A549 (cell line): ENCODE results near the gene LMO7. TPM values are rescaled to one million over a fixed set of nuclear protein-coding genes. Genes with fewer than 3 reads are reported as not detected.

ENCODE experiments used
- ATAC-seq, 2 experiments: fragments of 200-7000 bp in 1 of 2; fragments of >200 bp in 1 of 2; cut with Nextera tagmentation in 1 of 2; cut with Tn5 transposase in 1 of 2; 3 replicates each; pipeline versions ENCODE4 v1.8.0 to v1.9.1; 2018 to 2020; ENCODE audit warnings: mild to moderate bottlenecking in 1 of 2, moderate library complexity in 1 of 2
- CTCF ChIA-PET: fragments of 300-600 bp; sonication (Branson Sonifier 250); formaldehyde crosslinking; extraction: SDS; loops from one replicate; lab custom pipeline; 2021; ENCODE audit warnings: antibody characterized with exemption, inconsistent platforms; lab: Yijun Ruan, JAX
- POLR2A ChIA-PET: fragments of 350-600 bp; formaldehyde crosslinking; extraction: SDS; loops from one replicate; lab custom pipeline; 2021; ENCODE audit warnings: antibody characterized with exemption, inconsistent platforms; lab: Yijun Ruan, JAX
- DNase-seq, 2 experiments: peaks; one replicate each; pipeline versions ENCODE4 v3.0.0 to v3.0.0-alpha.2; 2011 to 2016; ENCODE audit warnings: low read depth in 1 of 2, low spot score in 1 of 2
- FAIRE-seq: peaks from 2 replicates; lab custom pipeline; 2011; peaks lifted over from hg19 to GRCh38; lab: Jason Lieb, UNC
- H3K27ac ChIP-seq, 2 experiments: fragments of >200 bp; sonication (Bioruptor Twin); formaldehyde crosslinking; 3 replicates each; pipeline ENCODE4 v1.5.1; 2016 to 2017
- H3K4me1 ChIP-seq: fragments of >200 bp; sonication (Bioruptor Twin); formaldehyde crosslinking; 3 replicates; pipeline ENCODE4 v1.6.1; 2016
- H3K4me2 ChIP-seq: fragments of >200 bp; sonication (Bioruptor Twin); formaldehyde crosslinking; 3 replicates; pipeline ENCODE4 v1.6.1; 2016
- H3K4me3 ChIP-seq: fragments of >200 bp; sonication (Bioruptor Twin); formaldehyde crosslinking; 3 replicates; pipeline ENCODE4 v1.5.1; 2016
- H3K9me3 ChIP-seq: fragments of >200 bp; sonication (Bioruptor Twin); formaldehyde crosslinking; 3 replicates; pipeline ENCODE4 v1.6.1; 2016
- BCL3 ChIP-seq: fragments of >200 bp; sonication (Bioruptor Twin); formaldehyde crosslinking; IDR thresholded peaks from 3 replicates; pipeline ENCODE4 v1.6.1; 2016
- BHLHE40 ChIP-seq: IDR thresholded peaks from 2 replicates; pipeline ENCODE4 v1.6.1; 2012; ENCODE audit warnings: low read depth, low read length, inconsistent platforms
- CBX8 ChIP-seq: fragments of 200-600 bp; sonication (generic); IDR thresholded peaks from 2 replicates; pipeline ENCODE4 v1.6.1; 2016
- CEBPB ChIP-seq, 2 experiments: fragments of >200 bp in 1 of 2; sonication (Bioruptor Twin) in 1 of 2; formaldehyde crosslinking in 1 of 2; IDR thresholded peaks; 2 replicates each; pipeline ENCODE4 v1.6.1; 2012 to 2016
- CHD2 ChIP-seq: fragments of 150-350 bp; IDR thresholded peaks from 2 replicates; pipeline ENCODE4 v1.6.1; 2014; ENCODE audit warnings: low read length; ENCODE audit not compliant: partially characterized antibody
- EHMT2 ChIP-seq: fragments of 200-600 bp; sonication (generic); IDR thresholded peaks from 2 replicates; pipeline ENCODE4 v1.6.1; 2016; ENCODE audit warnings: antibody characterized with exemption, low read depth, mild to moderate bottlenecking, moderate library complexity
- ESRRA ChIP-seq: fragments of 150-350 bp; IDR thresholded peaks from 2 replicates; pipeline ENCODE4 v1.6.1; 2014; ENCODE audit warnings: mild to moderate bottlenecking, low read length, borderline replicate concordance
- FOSB ChIP-seq: fragments of 250-450 bp; sonication (Bioruptor Pico); IDR thresholded peaks from 2 replicates; pipeline ENCODE4 v1.5.0; 2020; ENCODE audit warnings: mild to moderate bottlenecking, moderate library complexity
- FOSL2 ChIP-seq, 2 experiments: fragments of 450-650 bp in 1 of 2; fragments of >200 bp in 1 of 2; sonication (Bioruptor Twin) in 1 of 2; formaldehyde crosslinking; IDR thresholded peaks; 2 replicates each; pipeline versions ENCODE4 v1.5.0 to v1.6.1; 2016 to 2020; ENCODE audit warnings: mild to moderate bottlenecking in 1 of 2, moderate library complexity in 1 of 2
- GATA3 ChIP-seq: IDR thresholded peaks from 2 replicates; pipeline ENCODE4 v1.6.1; 2012; ENCODE audit warnings: borderline replicate concordance
- HDAC2 ChIP-seq: fragments of 200-600 bp; sonication (generic); IDR thresholded peaks from 2 replicates; pipeline ENCODE4 v1.6.1; 2016
- HEYL ChIP-seq: fragments of 250-450 bp; sonication (Bioruptor Pico); IDR thresholded peaks from 2 replicates; pipeline ENCODE4 v1.8.0; 2021; ENCODE audit warnings: mild to moderate bottlenecking, moderate library complexity
- JUN ChIP-seq, 2 experiments: fragments of >200 bp; sonication (Bioruptor Twin); formaldehyde crosslinking; IDR thresholded peaks; 2 replicates in 1 of 2; 3 replicates in 1 of 2; pipeline ENCODE4 v1.6.1; 2016 to 2017
- JUNB ChIP-seq: fragments of >200 bp; sonication (Bioruptor Twin); formaldehyde crosslinking; IDR thresholded peaks from 2 replicates; pipeline ENCODE4 v1.6.1; 2016
- MAFK ChIP-seq: fragments of 450-650 bp; IDR thresholded peaks from 2 replicates; pipeline ENCODE4 v1.6.1; 2014; ENCODE audit not compliant: partially characterized antibody
- MAZ ChIP-seq: fragments of 150-350 bp; IDR thresholded peaks from 2 replicates; pipeline ENCODE4 v1.6.1; 2014; ENCODE audit warnings: antibody characterized with exemption, low read depth, low read length, borderline replicate concordance
- MYC ChIP-seq: IDR thresholded peaks from 2 replicates; pipeline ENCODE4 v1.6.1; 2012; ENCODE audit warnings: mild to moderate bottlenecking, inconsistent platforms, low read length, improper control_type of control experiment, borderline replicate concordance
- NFE2L2 ChIP-seq: fragments of 150-350 bp; conservative IDR thresholded peaks from 2 replicates; pipeline ENCODE4 v1.6.1; 2014; ENCODE audit warnings: low read length
- NR3C1 ChIP-seq: fragments of >200 bp; sonication (Bioruptor Twin); formaldehyde crosslinking; IDR thresholded peaks from 3 replicates; pipeline ENCODE4 v1.6.1; 2017
- PBX3 ChIP-seq: IDR thresholded peaks from 2 replicates; pipeline ENCODE4 v1.6.1; 2012
- PHF8 ChIP-seq: fragments of 200-600 bp; sonication (generic); IDR thresholded peaks from 2 replicates; pipeline ENCODE4 v1.6.1; 2016; ENCODE audit warnings: low read depth, mild to moderate bottlenecking, antibody characterized with exemption, moderate library complexity, borderline replicate concordance
- RCOR1 ChIP-seq: fragments of 150-350 bp; IDR thresholded peaks from 2 replicates; pipeline ENCODE4 v1.6.1; 2014; ENCODE audit warnings: antibody characterized with exemption, low read length, low read depth
- SMC3 ChIP-seq: fragments of >200 bp; sonication (Bioruptor Twin); formaldehyde crosslinking; IDR thresholded peaks from 3 replicates; pipeline ENCODE4 v1.6.1; 2018; ENCODE audit warnings: inconsistent platforms
- SREBF2 ChIP-seq: fragments of 450-650 bp; IDR thresholded peaks from 2 replicates; pipeline ENCODE4 v1.6.1; 2014; ENCODE audit warnings: mild to moderate bottlenecking, moderate library complexity
- ZFP36 ChIP-seq: fragments of 450-650 bp; IDR thresholded peaks from 2 replicates; pipeline ENCODE4 v1.6.1; 2014; ENCODE audit warnings: borderline replicate concordance; ENCODE audit not compliant: partially characterized antibody
- WGBS: methylation state at CpG from one replicate; pipeline ENCODE4 v1.1.6; 2017; ENCODE audit errors: missing lambda C conversion rate; 5-methylcytosine and 5-hydroxymethylcytosine counted together
- polyA plus RNA-seq, 4 experiments: library from polyadenylated mRNA; depleted of rRNA in 3 of 4; stranded (reverse); fragments of >200 nt; fragmentation: RNase III in 1 of 4; extraction: RNeasy Plus Mini Kit Qiagen cat#74134 plus additional on column Dnase treatment in 1 of 4; gene quantifications; 2 replicates in 3 of 4; 3 replicates in 1 of 4; pipeline ENCODE4 v1.2.3, GENCODE V29; 2011 to 2017
- TF ChIP-seq, protein P1 (sequence below): fragments of 250-450 bp; sonication (Bioruptor Pico); IDR thresholded peaks from 2 replicates; pipeline ENCODE4 v1.5.0; 2020; ENCODE audit warnings: low read depth, mild to moderate bottlenecking, moderate library complexity
- TF ChIP-seq, protein P2 (sequence below): fragments of 450-650 bp; IDR thresholded peaks from 2 replicates; pipeline ENCODE4 v1.6.1; 2014; ENCODE audit warnings: antibody characterized with exemption

LMO7 gene
- polyA plus RNA-seq, 2 of the 4 experiments (the other 2 are of a cell fraction) = 23.4 to 33.2 TPM

GRCh38 chr13:75670496-75670895, 34.4 kb downstream of the LMO7 start:
- Histone ChIP-seq H3K4me2 (no peak overlapping the region), H3K27ac (no peak overlapping the region), H3K4me1 (0 out of 3 replicates have a peak, but pooled peaks cover 4% of the 10 kb centered on the region), H3K4me3 (no peak overlapping the region), H3K9me3 (no peaks in the 10 kb centered on the region)
- 86% methylated on average over 1 of the region's 1 CpG for WGBS
- no peak for TF ChIP-seq MAZ
- TF ChIP-seq CEBPB (IDR thresholded peaks at IDR 0.05) = no peak
- TF ChIP-seq HEYL = no peak
- TF ChIP-seq HDAC2 = no peak
- no peak for TF ChIP-seq ZFP36
- no peak for TF ChIP-seq CHD2
- no peak for TF ChIP-seq GATA3
- TF ChIP-seq FOSL2 (IDR thresholded peaks at IDR 0.05) = no peak
- TF ChIP-seq FOSL2 (CRISPR knock-in tag; IDR thresholded peaks at IDR 0.05) = no peak
- TF ChIP-seq FOSB (CRISPR knock-in tag) = no peak
- no peak for TF ChIP-seq CBX8
- no peak for TF ChIP-seq EHMT2
- TF ChIP-seq, protein P1, sequence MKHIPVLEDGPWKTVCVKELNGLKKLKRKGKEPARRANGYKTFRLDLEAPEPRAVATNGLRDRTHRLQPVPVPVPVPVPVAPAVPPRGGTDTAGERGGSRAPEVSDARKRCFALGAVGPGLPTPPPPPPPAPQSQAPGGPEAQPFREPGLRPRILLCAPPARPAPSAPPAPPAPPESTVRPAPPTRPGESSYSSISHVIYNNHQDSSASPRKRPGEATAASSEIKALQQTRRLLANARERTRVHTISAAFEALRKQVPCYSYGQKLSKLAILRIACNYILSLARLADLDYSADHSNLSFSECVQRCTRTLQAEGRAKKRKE (CRISPR knock-in tag) = no peak
- no peak for TF ChIP-seq PBX3
- no peak for TF ChIP-seq PHF8
- no peak for TF ChIP-seq BHLHE40
- TF ChIP-seq SREBF2 = no peak
- DNase-seq (no peak), ATAC-seq (no peak), FAIRE-seq (no peak)
- POLR2A ChIA-PET = no interaction called here
- CTCF ChIA-PET = interaction anchor here (0.6 to 1.7 kb wide), 2 partner anchors 25 to 200 kb away, joined by 3 to 5 read pairs; no protein-coding TSS in a partner anchor

- H3K4me1 ChIP-seq = 0 out of 3 replicates have a peak, but pooled peaks cover 4% of the 10 kb centered on the region
- ATAC-seq (no peak), FAIRE-seq (no peak), DNase-seq (no peak)
- ChIA-PET CTCF (interaction anchor here (0.6 to 2.9 kb wide), 4 partner anchors 8 to 32 kb away, joined by 3 to 10 read pairs (median 3); no protein-coding TSS in a partner anchor), POLR2A (no interaction called here)
- H3K9me3 ChIP-seq = no peaks in the 10 kb centered on the region
- no peak overlapping the region for H3K4me3 ChIP-seq
- TF ChIP-seq CEBPB (IDR thresholded peaks at IDR 0.05) = no peak
- TF ChIP-seq BCL3 = no peak
- H3K27ac ChIP-seq = no peak overlapping the region
- H3K4me2 ChIP-seq = peak overlapping the region; percentile 56; the same call in 2 of the 3 replicates
Measured at GRCh38 chr13:75675421-75675820, 39.3 kb downstream of the LMO7 start.

DNA sequence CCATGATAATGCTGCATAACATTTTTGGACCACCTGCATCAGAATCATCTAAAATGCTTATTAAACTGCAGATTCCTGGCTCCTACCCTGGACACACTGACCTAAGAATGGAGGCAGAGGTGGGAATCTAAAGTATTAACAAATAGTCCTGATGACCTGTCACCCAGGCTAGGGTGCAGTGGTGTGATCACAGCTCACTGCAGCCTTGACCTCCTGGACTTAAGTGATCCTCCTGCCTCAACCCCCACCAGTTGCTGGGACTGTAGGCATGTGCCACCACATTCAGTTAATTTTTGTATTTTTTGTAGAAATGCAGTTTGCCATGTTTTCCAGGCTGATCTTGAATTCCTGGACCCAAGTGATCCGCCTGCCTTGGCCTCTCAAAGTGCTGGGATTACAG, 43.3 kb downstream of the LMO7 start:
- no peak overlapping the region for H3K27ac ChIP-seq
- ATAC-seq = no peak
- no peak for FAIRE-seq
- H3K4me3 ChIP-seq = no peak overlapping the region
- DNase-seq = no peak
- ChIA-PET CTCF (interaction anchor here (2.0 kb wide), 1 partner anchor 16 kb away, joined by 4 read pairs; no protein-coding TSS in a partner anchor), POLR2A (no interaction called here)
- no peaks in the 10 kb centered on the region for H3K9me3 ChIP-seq
- H3K4me1 ChIP-seq = 0 out of 3 replicates have a peak, but pooled peaks cover 4% of the 10 kb centered on the region
- WGBS = 100% methylated on average over 1 of the region's 1 CpG
- no peak overlapping the region for H3K4me2 ChIP-seq
- TF ChIP-seq CEBPB (IDR thresholded peaks at IDR 0.05) (no peak), EHMT2 (no peak), CBX8 (no peak), JUNB (no peak), JUN (IDR thresholded peaks at IDR 0.05) (no peak), MAZ (no peak), SMC3 (no peak), NFE2L2 (no peak), PBX3 (no peak), CHD2 (no peak), MAFK (no peak), RCOR1 (no peak), MYC (no peak), SREBF2 (no peak), ESRRA (no peak), NR3C1 (no peak)
- TF ChIP-seq, protein P2, sequence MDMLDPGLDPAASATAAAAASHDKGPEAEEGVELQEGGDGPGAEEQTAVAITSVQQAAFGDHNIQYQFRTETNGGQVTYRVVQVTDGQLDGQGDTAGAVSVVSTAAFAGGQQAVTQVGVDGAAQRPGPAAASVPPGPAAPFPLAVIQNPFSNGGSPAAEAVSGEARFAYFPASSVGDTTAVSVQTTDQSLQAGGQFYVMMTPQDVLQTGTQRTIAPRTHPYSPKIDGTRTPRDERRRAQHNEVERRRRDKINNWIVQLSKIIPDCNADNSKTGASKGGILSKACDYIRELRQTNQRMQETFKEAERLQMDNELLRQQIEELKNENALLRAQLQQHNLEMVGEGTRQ = no peak
- TF ChIP-seq, protein P1 (CRISPR knock-in tag) = no peak
